Limb (tissue), 2 donors: ENCODE measurements around the gene GTSE1.

ENCODE experiments used
- DNase-seq, 2 donors: peaks; one replicate each; pipeline ENCODE4 v3.0.0-alpha.2; 2016; ENCODE audit errors: extremely low spot score in 2 of 2

GTSE1 gene

DNA sequence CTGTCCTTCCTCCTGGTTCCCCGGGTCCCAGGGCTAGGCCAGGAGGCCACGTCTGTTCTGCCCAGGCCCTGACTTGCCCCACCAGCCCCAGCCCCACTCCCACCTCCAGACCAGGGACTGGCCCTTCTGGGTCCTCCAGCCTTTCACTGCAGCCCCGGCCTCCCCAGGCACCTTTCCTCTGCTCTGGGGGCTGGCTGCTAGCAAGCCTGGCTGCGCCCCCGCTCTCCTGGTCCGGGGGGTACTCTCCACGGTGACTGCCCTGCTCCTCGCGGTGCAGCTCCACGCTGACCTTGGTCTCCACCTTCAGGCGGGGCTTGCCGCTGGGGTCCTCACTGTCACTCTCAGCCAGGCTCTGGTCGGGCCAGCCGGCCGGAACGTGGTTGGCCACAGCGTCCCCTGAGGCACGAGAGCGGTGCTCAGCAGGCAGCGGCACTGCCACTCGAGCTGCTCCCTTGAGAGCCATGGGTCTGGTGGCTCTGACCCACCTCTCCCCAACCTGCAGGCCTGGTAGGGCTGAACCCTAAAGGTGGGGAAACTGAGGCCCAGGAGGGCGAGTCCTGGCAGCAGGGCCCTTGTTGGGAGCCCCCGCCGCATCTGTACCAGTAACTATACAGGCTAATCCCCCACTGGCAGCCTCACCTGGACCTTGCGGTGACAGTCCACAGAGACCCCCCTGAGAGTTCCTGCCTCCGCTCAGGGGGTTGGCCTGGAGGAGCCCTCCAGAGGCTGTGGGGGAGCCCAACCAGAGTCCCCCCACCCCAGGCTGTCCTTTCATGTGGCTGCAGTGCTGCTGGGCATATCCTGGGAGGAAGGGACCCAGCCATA, 67.9 kb downstream of the GTSE1 start:
- no peak for DNase-seq

DNA sequence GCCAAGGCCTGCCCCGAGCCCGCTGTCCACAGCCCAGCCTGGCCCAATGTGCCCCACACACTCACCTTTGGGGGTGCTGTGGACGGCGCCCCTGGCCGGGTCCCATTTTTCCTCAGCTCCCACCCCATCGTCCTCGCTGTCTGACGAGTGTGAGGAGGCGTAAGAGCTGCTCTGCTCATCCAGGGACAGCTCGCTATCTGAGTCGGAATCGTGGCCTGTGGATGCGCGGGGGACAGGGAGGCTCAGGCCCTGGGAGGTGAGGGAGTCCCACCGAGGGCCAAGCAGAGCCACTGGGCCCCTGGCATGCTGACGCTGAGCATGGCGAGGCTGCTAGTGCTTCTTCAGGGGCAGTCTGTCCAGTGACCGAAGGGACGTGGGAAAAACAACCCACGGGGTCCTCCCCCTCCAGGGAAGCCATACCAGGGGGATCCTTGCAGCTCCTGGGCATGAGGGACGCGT, 68.5 kb downstream of the GTSE1 start:
- DNase-seq: no peak

GRCh38 chr22:46366327-46366731, 69.7 kb downstream of the GTSE1 start:
- DNase-seq: no peak

- DNase-seq: no peak
Observed at GRCh38 chr22:46366801-46367706, 70.4 kb downstream of the GTSE1 start.

- DNase-seq: peak in 1 of 2 donors; percentile 81
Observed at GRCh38 chr22:46367707-46368191, 71.1 kb downstream of the GTSE1 start.

- no peak for DNase-seq
Observed at GRCh38 chr22:46368422-46368821, 71.8 kb downstream of the GTSE1 start.

DNA sequence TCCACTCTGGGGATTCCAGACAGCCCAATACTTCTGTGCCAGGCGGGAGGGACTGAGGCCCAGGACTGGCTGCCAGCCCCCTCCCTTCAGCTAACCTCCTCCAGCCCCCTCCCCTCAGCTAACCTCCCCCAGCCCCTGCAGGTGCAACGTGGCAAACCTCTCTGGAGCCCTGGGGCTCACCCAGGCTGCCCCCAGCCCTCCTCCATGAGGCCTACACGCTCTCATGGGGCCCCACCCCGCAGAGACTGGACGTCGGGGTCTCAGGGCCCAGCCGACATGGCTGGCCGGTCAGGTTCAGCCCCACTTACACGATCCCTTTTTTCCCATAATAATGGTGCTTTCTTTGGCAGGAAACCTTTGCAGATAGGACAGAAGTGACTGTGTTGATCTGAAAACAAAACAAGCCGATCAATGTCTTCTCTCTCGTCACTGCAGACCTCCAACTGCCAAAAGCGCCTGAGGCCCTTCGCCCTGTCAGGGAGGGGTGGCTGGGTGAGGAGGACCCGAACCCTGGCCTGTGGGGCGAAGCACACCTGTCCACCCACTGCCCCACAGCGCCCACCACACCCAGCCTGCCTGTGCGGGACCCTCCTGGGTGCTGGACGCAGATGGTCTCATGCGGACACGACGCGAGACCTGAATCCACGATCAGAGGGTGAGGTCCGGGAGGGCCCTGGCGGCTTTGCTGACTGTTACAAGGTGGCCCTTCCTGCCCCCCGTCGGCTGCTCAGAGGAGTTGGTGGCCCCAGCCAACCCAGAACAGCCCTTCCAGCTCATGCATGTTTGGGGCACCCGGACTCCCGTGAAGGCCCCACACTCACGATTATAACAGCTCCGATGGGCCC, 72.4 kb downstream of the GTSE1 start:
- DNase-seq: no peak

GRCh38 chr22:46369716-46370583, 73.3 kb downstream of the GTSE1 start:
- no peak for DNase-seq

DNA sequence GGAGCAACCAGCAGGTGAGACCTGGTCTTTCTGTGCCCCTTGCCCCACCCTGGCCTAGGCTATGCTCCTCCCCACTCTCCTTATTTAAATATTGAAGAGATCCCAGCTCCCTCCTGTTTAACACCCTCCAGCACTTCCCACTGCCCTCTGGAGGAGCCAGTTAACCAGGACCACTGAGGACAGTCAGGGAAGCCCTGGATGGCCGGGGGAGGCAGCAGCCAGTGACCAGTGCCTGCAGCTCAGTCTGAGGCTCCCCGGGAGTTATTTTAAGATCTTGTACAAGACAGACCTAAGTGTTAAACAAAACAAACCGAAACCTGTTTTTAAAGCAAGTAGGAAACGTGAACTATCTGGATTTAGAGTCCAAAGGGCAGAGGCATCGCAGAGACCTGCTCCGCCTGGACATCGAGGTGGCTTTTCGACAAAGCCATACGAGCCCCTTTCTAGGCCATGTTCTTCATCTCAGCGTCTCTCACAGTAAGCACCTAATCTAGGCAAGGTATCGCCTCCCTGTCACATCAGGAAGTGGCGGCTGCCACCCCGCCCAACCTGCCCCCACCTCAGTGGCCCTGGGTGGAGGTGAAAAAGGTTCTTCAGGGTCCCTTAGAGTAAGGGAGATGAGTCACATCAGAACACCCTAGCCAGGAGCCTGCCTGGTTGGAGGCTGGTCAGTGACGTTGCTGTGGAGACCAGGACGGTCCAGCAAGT, 74.1 kb downstream of the GTSE1 start:
- DNase-seq: no peak

DNA sequence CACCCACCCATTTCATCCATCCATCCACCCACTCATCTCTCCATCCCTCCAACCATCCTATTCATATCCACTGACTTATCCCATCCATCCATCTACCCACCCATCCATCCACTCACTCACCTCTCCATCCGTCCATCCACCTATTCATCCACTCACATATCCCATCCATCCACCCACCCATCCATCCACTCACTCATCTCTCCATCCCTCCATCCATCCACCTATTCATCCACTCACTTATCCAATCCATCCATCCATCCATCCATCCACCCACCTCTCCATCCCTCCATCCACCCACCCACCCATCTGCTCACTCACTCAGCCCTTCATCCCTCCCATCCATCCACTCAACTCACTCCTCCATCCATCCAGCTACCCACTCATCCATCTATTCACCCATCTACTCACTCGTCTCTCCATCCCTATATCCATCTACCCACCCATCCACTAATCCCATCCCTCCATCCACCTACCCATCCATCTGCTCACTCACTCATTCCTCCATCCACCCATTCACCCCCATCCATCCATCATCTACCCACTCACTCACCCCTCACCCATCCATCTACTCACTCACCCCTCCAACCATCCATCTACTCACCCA, 75.1 kb downstream of the GTSE1 start:
- no peak for DNase-seq

DNA sequence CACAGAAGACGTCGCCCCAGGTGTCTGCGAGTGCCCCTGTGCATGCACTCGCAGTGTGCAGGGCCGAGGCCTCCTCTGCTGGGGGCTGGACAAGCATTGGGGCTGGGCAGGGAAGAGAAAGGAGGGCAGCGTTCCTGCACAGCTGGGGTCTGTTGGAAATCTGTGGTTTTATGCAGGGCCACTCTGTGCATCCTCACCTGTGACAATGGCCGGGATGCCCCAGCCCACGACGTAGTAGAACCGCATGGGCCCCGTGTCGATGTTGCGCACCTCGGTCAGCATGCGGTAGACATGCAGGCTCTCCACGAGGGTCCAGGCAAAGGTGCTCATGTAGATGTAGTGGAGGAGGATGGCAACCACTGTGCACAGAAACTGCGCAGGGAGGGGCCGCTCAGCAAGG, 76.0 kb downstream of the GTSE1 start:
- no peak for DNase-seq

DNA sequence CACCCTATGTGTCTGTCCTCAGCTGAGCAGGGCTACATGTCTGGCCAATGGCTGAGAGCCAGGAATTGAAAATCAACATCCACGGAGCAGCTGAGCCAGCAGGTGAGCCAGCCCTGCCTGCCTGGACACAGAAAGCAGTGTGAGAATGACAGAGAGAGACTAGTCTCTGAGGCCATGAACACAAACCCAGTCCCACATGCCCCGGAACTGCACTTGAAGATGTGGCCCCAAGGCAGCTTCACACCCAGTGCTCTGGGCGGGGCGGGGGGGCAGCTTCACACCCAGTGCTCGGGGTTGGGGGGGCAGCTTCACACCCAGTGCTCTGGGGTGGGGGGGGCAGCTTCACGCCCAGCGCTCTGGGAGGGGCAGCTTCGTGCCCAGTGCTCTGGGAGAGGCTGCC, 76.5 kb downstream of the GTSE1 start:
- DNase-seq: no peak

DNA sequence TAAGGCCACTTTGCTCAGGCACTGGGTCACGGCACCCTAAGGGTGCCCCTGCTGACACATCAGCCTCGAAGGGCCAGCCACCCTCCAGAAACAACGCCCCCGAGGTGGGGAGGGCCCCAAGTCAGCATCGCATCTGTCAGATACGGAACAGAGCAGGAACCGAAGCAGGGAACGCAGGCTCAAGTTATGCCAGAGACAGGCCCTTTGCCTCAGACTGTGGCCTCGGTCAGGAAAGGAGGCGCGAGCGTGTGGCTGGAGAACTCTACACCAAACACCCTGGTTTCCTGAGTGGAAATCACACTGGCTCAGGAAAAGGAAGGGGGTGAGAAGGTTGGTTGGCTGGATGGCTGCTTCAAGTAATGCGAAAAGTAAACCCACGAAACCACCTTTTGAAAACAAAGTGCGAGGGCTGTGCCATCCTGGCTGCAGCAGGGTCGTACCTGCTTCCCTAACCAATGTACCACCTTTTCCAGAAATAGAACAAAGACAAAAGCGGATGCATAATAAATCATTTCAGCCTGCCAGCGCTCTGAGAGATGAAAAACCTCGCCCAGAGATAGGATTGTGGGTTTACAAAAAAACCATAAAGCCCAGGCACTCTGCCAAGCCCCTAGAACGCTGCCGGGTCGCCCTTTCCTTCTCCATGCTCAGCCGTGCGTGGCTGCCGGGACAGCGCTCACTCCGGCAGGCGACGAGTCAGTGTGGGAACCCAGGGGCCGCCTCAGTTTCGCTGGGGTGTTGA, 77.4 kb downstream of the GTSE1 start:
- DNase-seq: no peak

- DNase-seq: no peak
Observed at GRCh38 chr22:46374663-46375474, 78.2 kb downstream of the GTSE1 start.

DNA sequence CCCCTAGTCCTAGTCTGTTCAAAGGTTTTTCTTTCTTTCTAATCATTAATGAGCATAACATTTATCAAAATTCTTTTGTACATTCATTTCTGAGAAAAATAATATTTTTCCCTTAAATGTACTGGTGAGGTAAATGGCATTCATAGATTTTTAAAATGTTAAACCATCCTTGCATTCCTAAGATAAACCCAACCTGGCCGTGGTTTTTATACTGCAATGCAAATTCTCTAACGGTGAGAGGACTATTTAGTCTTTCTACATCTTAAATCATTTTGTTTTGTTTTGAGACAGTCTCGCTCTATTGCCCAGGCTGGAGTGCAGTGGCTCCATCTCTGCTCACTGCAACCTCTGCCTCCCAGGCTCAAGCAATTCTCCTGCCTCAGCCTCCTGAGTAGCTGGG, 79.4 kb downstream of the GTSE1 start:
- DNase-seq: no peak

DNA sequence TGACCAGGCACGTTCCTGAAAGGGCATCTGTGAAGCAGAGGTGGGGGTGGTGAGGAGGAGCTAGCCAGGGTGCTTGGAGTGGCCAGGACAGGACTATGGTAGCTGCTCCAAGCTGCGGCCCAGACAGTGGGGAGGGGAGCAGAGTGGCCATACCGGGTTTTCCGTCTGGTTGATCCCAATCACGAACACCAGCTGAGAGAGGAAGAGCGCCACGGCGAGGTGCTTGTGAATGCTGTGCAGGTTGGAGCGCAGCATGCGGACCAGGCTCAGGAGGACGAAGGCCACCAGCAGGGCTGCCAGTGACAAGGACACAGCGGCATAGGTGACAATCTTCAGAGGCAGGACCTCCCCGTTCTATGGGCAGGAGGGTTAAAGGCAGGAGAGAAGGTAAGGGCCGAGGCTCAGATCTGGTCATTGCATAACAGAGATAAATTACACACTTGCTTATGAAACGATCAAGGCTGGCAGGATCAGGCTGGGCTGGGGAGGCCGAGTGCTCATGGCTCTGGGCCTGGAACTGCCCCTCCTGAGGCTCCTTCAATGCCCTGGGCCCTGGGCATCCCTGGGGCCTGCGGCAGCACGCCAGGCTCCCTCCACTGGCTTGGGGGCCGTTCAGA, 80.3 kb downstream of the GTSE1 start:
- no peak for DNase-seq
